Neural progenitor cell (in vitro differentiated cells): Measurements from ENCODE around the gene CD300LF. TPM values are rescaled to one million over a fixed set of nuclear protein-coding genes. Genes with fewer than 3 reads are reported as not detected.

Experiments used
- DNase-seq: peaks from one replicate; pipeline ENCODE4 v3.0.0-alpha.2; 2016; ENCODE audit warnings: low spot score
- H2AFZ ChIP-seq: fragments of 200-600 bp; sonication (generic); replicated peaks from 2 replicates; pipeline ENCODE4 v1.6.1; 2016; ENCODE audit warnings: antibody characterized with exemption
- H3F3A ChIP-seq: fragments of 200-600 bp; sonication (generic); 2 replicates; pipeline ENCODE4 v1.6.1; 2016; ENCODE audit warnings: antibody characterized with exemption, low read depth
- H3K27ac ChIP-seq: fragments of 200-600 bp; sonication (generic); 2 replicates; pipeline ENCODE4 v1.5.1; 2016; ENCODE audit warnings: mild to moderate bottlenecking
- H3K27me3 ChIP-seq: fragments of 200-600 bp; sonication (generic); 2 replicates; pipeline ENCODE4 v1.6.1; 2016; ENCODE audit warnings: mild to moderate bottlenecking, moderate library complexity
- H3K36me3 ChIP-seq: fragments of 200-600 bp; sonication (generic); 2 replicates; pipeline ENCODE4 v1.5.1; 2016
- H3K4me1 ChIP-seq: fragments of 200-600 bp; sonication (generic); 2 replicates; pipeline ENCODE4 v1.6.1; 2016; ENCODE audit warnings: mixed run types
- H3K4me2 ChIP-seq: fragments of 200-600 bp; sonication (generic); 2 replicates; pipeline ENCODE4 v1.6.1; 2016
- H3K4me3 ChIP-seq: fragments of 200-600 bp; sonication (generic); 2 replicates; pipeline ENCODE4 v1.5.1; 2016
- H3K79me2 ChIP-seq: fragments of 200-600 bp; sonication (generic); 2 replicates; pipeline ENCODE4 v1.6.1; 2016; ENCODE audit warnings: low read depth
- H3K9ac ChIP-seq: fragments of 200-600 bp; sonication (generic); 2 replicates; pipeline ENCODE4 v1.6.1; 2016
- H3K9me3 ChIP-seq: fragments of 200-600 bp; sonication (generic); 2 replicates; pipeline ENCODE4 v1.5.1; 2016; ENCODE audit warnings: low read depth
- H4K20me1 ChIP-seq: fragments of 200-600 bp; sonication (generic); 2 replicates; pipeline ENCODE4 v1.6.1; 2016; ENCODE audit warnings: low read depth
- H3K27ac Mint-ChIP-seq: 3 replicates; pipeline ENCODE4 v1.8.0; 2021; ENCODE audit warnings: mixed read lengths
- H3K27me3 Mint-ChIP-seq: 2 replicates; pipeline ENCODE4 v1.8.0; 2022; ENCODE audit warnings: low read depth, mild to moderate bottlenecking, inconsistent platforms, moderate library complexity, mixed read lengths; ENCODE audit not compliant: insufficient read depth
- H3K36me3 Mint-ChIP-seq: 3 replicates; pipeline ENCODE4 v1.8.0; 2021; ENCODE audit warnings: mixed read lengths
- H3K4me1 Mint-ChIP-seq: 3 replicates; pipeline ENCODE4 v1.8.0; 2021; ENCODE audit warnings: mixed read lengths
- H3K4me3 Mint-ChIP-seq: 3 replicates; pipeline ENCODE4 v1.8.0; 2021; ENCODE audit warnings: mild to moderate bottlenecking, moderate library complexity, mixed read lengths
- H3K9me3 Mint-ChIP-seq: 3 replicates; pipeline ENCODE4 v1.8.0; 2020; ENCODE audit warnings: mixed read lengths
- EZH2 ChIP-seq: fragments of 200-600 bp; sonication (generic); IDR thresholded peaks from 2 replicates; pipeline ENCODE4 v1.6.1; 2017; ENCODE audit warnings: antibody characterized with exemption, mild to moderate bottlenecking, moderate library complexity
- EZH2phosphoT487 ChIP-seq: fragments of 200-600 bp; sonication (generic); IDR thresholded peaks from 2 replicates; pipeline ENCODE4 v1.6.1; 2017; ENCODE audit warnings: antibody characterized with exemption
- total RNA-seq: library from RNA; depleted of rRNA; stranded (reverse); fragments of >200 nt; gene quantifications from 2 replicates; pipeline ENCODE4 v1.2.3, GENCODE V29; 2015; ENCODE audit warnings: low replicate concordance
- TF ChIP-seq, protein P1 (sequence below): fragments of 200-600 bp; sonication (generic); IDR thresholded peaks from 2 replicates; pipeline ENCODE4 v1.5.1; 2017; ENCODE audit warnings: antibody characterized with exemption, mild to moderate bottlenecking

CD300LF gene
- total RNA-seq, 1 donor from 2014 or later = not detected

DNA sequence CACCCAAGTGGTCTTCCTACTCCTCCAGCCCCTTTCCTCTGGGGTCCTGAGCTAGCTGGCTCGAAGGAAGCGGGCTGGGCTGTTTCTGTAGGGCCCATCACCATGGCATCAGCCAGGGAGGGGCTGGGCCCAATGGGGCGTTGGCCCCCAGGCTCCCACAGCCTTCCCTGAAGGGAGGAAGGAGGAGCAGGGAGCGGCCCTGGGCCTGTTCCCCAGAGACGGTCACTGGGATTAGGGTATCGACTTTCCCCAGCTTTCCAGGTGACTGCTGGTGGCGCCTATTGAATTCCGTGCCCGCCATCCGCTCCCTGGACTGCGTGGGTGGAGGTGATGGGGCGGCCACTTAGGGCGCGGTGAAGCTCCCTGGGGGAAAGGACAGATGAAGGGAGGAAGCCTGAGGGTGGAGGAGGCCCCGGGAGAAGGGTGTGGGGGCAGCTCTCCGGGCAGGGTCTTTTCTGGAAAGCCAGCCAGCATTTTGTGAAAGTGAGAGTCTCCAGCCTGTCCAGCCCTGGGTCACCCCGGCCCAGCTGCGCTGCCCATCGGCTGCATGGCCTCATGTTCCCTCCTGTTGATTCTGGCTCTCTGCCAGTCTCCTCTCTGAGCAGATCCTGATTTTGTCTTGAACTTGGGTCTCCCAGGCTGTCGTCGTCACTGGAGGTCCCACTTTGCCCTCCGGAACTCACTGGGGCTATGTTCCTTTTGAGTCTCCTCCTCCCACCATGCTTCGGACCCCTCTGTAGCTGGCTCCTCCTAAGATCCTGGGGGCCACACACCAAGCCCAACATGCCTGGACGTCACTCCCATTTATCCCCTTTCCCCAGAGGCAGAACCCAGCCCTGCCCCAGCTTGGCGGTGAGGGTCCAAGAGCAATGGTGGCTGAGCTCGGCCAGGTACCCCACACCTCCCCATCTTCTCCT lies 45.5 kb upstream of the CD300LF start:
- Histone ChIP-seq H2AFZ (no peak overlapping the region), H3K4me1 (peaks cover 60% of the 10 kb centered on the region), H3K36me3 (no peaks in the 10 kb centered on the region), H3K27me3 (no peaks in the 10 kb centered on the region), H3K4me3 (no peak overlapping the region), H3K27ac (peak overlapping the region; percentile 89), H3K9ac (no peak overlapping the region), H3K4me2 (no peak overlapping the region), H3K79me2 (peaks cover 98% of the 10 kb centered on the region), H3F3A (peaks cover 30% of the 10 kb centered on the region), H3K9me3 (no peaks in the 10 kb centered on the region), H4K20me1 (peaks cover 61% of the 10 kb centered on the region)
- no peak overlapping the region for H3K4me3 Mint-ChIP-seq
- no peak for DNase-seq
- H3K9me3 Mint-ChIP-seq = no peaks in the 10 kb centered on the region
- TF ChIP-seq, protein P1, sequence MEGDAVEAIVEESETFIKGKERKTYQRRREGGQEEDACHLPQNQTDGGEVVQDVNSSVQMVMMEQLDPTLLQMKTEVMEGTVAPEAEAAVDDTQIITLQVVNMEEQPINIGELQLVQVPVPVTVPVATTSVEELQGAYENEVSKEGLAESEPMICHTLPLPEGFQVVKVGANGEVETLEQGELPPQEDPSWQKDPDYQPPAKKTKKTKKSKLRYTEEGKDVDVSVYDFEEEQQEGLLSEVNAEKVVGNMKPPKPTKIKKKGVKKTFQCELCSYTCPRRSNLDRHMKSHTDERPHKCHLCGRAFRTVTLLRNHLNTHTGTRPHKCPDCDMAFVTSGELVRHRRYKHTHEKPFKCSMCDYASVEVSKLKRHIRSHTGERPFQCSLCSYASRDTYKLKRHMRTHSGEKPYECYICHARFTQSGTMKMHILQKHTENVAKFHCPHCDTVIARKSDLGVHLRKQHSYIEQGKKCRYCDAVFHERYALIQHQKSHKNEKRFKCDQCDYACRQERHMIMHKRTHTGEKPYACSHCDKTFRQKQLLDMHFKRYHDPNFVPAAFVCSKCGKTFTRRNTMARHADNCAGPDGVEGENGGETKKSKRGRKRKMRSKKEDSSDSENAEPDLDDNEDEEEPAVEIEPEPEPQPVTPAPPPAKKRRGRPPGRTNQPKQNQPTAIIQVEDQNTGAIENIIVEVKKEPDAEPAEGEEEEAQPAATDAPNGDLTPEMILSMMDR = no peak
- TF ChIP-seq EZH2 (no peak), EZH2phosphoT487 (no peak)
- peaks cover 5% of the 10 kb centered on the region for H3K27me3 Mint-ChIP-seq
- H3K4me1 Mint-ChIP-seq = peaks cover 40% of the 10 kb centered on the region
- peak overlapping the region; percentile 53 for H3K27ac Mint-ChIP-seq
- H3K36me3 Mint-ChIP-seq = peaks cover 2% of the 10 kb centered on the region

DNA sequence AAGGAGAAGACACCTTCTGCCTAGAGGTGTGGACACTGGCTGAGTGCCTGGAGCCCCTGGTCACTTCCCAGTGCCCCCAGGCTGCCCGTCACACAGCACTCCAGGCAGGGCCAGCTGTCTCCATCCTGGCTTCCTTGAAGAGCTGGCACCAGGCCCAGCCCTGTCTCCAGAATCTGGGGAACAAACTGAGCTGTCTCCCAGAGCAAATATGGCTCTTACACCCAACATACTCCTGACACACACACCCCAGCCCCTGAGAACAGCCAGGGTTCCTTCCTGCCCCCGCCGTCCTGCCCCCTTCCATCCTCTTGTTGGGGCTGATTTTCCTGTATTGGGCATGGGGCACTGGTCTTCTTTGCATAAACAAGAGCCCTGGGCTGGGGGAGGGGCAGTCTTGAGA lies 44.8 kb upstream of the CD300LF start:
- Mint-ChIP-seq H3K9me3 (no peaks in the 10 kb centered on the region), H3K4me1 (peaks cover 33% of the 10 kb centered on the region), H3K4me3 (no peak overlapping the region), H3K36me3 (peaks cover 9% of the 10 kb centered on the region), H3K27me3 (peaks cover 6% of the 10 kb centered on the region), H3K27ac (peak overlapping the region; percentile 42)
- Histone ChIP-seq H3K27me3 (no peaks in the 10 kb centered on the region), H3K4me2 (no peak overlapping the region), H3K9me3 (no peaks in the 10 kb centered on the region), H3K4me1 (peaks cover 54% of the 10 kb centered on the region), H3K79me2 (peaks cover 99% of the 10 kb centered on the region), H3K36me3 (no peaks in the 10 kb centered on the region), H4K20me1 (peaks cover 64% of the 10 kb centered on the region), H3K27ac (no peak overlapping the region), H2AFZ (no peak overlapping the region), H3K4me3 (no peak overlapping the region), H3K9ac (no peak overlapping the region), H3F3A (peaks cover 30% of the 10 kb centered on the region)
- TF ChIP-seq, protein P1 = no peak
- TF ChIP-seq EZH2phosphoT487 = no peak
- no peak for TF ChIP-seq EZH2
- DNase-seq = no peak

DNA sequence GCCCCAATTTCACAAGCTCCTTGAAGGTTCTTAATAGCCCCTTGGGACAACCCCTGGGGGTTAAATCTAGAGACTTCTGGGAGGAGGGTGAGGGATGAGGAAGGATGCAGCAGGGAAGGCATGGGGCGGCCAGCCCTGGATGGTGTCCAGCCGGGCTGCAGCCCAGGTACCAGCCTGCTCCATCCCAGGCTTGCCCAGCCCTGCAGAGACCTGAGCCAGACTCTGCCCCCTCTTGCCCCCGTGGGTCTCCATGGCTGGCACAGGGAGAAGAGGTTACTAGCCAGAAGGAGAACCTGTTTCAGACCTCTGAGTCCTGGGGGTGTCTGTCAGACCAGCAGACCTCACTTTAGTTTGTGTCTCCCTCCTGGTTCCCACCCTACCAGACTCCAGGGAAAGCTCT lies 44.2 kb upstream of the CD300LF start:
- Histone ChIP-seq H3K79me2 (peaks cover 99% of the 10 kb centered on the region), H3K4me2 (no peak overlapping the region), H3K27ac (no peak overlapping the region), H3K27me3 (no peaks in the 10 kb centered on the region), H4K20me1 (peaks cover 69% of the 10 kb centered on the region), H3K4me3 (no peak overlapping the region), H3F3A (peaks cover 30% of the 10 kb centered on the region), H3K9me3 (no peaks in the 10 kb centered on the region), H2AFZ (no peak overlapping the region), H3K9ac (no peak overlapping the region), H3K36me3 (no peaks in the 10 kb centered on the region), H3K4me1 (peaks cover 52% of the 10 kb centered on the region)
- no peak for DNase-seq
- Mint-ChIP-seq H3K27me3 (peaks cover 6% of the 10 kb centered on the region), H3K9me3 (no peaks in the 10 kb centered on the region), H3K27ac (no peak overlapping the region), H3K4me1 (peaks cover 31% of the 10 kb centered on the region), H3K4me3 (no peak overlapping the region), H3K36me3 (peaks cover 12% of the 10 kb centered on the region)
- no peak for TF ChIP-seq EZH2phosphoT487
- TF ChIP-seq, protein P1 = no peak
